GM21367 (cell line): ENCODE results near the gene MTCH1.
"Not testable (repeated sequence)": the region's sequence is repeated elsewhere in the genome, so short reads cannot be mapped to it uniquely, and the experiment has no call there.

Experiments
- ATAC-seq: cut with Tn5 transposase; IDR thresholded peaks from one replicate; pipeline ENCODE4 v1.9.1; 2021; ENCODE audit not compliant: unreplicated experiment

MTCH1 gene

DNA sequence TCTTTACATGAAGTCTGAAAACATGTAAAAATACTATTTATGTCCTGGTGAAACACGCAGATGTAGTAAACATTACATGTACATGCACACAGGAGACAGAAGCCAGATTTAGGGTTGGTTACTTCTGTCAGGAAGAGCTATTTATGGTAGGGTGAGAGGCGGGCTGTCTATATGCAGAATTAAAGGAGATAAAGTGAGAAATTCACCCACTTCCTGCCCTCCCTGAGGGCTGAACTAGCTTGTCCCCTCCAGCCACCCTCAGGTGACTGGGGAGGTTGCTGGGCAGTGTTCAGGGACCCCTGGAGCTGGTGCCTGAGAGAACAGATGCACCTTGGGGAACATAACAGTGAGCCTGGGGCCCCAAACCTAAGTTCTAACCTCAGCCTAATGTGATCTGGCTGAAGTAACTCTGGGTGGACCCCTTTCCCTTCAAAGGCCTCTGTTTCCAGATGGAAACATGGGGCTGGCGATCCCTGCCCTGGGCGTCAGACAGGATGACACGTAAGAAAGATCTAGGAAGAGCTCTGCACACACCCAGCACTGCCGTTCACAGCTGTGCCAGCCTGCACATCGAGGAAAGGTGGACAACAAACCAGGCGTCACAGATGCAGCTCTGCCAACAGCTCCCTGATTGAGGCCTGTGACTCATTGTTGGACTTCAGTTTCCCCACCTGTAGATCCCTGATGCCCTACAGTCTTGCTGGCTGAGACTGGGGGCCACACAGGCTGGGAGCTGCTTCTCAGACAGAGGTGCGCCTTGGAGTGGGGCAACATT, 30.1 kb downstream of the MTCH1 start:
- no peak for ATAC-seq

DNA sequence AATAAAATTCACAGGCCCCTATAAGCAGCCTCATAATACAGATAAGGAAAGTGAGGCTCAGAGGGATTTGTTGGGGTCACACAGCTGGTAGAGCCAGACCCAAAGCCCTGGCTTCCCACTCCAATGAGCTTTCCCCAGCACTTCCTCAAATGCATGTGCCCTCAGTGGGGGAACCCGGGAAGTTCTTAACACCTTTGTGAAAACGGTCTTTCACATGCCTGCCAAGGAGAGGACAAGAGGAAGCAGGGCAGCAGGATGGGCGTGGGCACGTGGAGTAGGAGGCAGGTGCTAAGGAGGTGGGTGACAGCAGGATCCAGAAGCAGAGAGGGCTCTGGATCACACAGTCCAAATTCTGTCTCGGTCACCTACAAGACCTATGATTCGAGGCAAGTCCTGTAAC, 30.9 kb downstream of the MTCH1 start:
- no peak for ATAC-seq

DNA sequence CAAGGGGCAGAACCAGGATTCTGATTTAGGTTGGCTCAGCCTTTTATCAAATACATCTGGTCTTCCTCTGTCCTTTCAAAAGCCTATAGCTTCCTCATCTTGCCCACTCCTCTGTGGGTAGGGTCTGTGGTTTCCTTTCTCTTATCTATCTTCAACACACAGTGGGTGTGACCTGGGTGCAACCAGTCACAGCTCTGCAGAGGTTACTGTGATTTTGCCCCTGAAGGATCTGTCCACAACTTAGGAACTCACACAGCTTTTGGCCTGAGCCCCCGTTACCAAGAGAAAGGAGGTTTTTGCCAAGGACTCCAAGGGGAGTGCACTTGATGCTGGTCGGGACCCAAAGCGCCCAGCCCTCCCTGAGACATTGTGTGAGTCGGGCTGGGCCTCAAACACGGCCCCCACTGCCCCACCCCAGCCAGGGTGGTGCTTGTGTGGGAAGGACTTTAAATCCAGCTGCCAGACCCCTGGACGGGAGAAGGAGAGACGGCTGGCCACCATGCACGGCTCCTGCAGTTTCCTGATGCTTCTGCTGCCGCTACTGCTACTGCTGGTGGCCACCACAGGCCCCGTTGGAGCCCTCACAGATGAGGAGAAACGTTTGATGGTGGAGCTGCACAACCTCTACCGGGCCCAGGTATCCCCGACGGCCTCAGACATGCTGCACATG, 31.6 kb downstream of the MTCH1 start, which contains the start of gene PI16:
Gene PI16 (plus strand): TSS at position 477 of the 670 bp plus-strand sequence. CDS start 23 bp downstream, at position 500.
- no peak for ATAC-seq

DNA sequence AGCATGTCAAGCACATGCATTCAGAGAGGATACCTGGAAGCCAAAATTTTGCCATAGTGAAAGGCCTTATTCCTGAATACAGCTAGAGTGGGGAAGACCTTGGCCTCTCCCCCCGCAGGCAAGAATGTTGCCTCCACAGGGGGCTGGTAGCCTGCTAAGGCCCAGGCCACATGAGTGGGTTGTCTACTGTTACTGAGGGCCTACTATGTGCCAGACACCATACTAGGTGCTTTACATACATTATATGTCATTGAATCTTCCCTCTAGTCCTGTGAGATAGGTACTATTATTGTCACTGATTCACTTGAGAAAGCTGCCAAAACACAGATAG, 32.1 kb downstream of the MTCH1 start:
- no peak for ATAC-seq

DNA sequence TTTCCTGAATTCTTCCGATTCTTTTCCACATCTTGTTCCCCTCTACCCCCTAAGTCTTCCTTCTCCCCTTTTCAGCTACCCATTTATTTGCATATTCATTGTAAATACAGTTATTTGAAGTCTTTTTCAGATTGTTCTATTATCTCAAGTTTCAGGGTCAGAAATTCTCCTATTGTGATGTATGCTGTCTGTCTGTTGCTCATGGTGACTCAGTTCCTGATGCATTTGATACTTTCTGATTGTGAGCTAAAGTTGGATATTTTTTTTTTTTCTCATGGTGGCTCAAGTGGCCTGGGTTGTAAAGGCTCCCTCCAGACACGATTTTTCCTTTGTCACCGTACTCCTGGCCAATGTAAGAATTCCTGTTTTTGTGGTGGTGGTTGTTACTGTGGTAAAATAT, 36.4 kb downstream of the MTCH1 start:
- ATAC-seq: no peak

DNA sequence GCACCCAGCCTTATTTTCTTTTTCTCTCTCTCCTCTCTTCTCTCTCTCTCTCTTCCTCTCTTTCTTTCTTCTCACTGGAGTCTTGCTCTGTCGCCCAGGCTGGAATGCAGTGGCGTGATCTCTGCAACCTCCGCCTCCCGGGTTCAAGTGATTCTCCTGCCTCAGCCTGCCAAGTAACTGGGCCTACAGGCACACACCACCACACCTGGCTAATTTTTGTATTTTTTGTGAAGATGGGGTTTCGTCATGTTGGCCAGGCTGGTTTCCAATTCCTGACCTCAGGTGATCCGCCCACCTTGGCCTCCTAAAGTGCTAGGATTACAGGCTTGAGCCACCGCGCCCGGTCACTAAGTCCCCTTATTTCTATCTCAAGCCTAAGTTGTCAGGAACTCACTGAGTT, 36.9 kb downstream of the MTCH1 start:
- not testable (repeated sequence) for ATAC-seq

DNA sequence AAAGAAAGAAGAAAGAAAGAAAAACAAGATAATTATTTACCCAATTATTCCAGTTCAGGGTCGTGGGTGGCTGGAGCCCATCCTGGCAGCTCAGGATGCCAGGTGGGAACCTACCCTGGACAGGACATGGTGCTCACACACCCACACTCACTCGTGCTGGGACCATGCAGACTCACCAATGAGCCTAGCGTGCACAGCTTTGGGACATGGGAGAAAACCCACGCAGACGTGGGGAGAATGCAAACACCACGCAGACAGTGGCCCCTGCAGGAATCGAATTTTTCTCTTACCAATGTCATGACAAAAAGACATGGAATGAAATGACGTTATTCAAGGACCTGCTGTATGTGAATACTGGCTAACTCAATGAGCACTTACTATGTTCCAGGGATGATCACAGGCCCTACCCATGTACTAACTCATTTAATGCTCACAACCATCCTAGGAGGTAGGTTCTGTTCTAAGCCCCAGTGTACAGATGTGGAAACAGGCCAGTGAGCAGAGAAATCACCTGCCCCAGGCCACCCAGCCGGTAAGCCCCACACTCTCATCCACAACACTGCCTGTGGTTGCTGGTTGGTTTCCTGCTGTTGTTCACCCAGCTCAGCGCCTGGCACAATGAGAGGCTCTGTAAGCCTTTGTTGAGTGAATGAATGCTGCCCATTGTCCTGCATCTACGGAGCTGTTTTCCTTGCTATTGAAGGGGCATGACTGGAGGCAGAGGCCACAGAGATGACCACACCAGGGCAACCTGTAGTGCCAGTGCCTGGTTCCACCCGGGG, 38.2 kb downstream of the MTCH1 start:
- ATAC-seq: no peak

DNA sequence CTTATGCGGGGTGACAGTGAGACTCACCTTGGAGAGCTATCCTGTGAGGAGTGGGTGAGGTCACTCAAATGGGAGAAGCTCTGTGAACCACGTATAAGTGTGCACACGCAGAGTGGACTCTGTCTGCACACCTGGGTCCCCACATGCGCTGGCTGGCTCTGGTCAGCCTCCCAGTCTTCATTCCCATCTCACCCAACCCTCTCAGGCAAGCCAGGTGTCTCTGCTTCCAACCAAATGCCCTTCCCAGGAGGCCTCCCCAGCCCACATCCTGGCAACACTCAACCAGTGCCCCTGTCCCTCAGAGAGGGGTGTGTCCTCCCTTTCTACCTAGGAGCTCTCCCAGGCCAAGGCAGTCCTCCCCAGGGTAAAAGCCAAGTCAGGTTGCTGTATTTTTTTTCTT, 39.5 kb downstream of the MTCH1 start:
- ATAC-seq: no peak

DNA sequence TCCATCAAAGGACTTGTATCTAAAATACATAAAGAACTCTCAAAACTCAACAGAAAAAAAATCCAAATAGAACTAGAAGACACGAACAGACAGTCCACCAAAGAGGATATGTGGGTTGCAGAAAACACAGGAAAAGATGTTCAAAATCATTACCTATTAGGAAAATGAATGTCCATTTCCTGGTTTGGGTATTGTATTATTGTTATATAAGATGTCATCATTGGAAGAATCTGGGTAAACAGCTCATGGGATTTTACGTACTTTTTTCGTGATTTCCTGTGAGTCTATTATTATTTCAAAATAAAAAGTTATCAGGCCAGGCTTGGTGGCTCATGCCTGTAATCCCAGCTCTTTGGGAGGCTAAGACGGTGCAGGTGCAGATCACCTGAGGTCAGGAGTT, 40.7 kb downstream of the MTCH1 start:
- ATAC-seq: no peak

DNA sequence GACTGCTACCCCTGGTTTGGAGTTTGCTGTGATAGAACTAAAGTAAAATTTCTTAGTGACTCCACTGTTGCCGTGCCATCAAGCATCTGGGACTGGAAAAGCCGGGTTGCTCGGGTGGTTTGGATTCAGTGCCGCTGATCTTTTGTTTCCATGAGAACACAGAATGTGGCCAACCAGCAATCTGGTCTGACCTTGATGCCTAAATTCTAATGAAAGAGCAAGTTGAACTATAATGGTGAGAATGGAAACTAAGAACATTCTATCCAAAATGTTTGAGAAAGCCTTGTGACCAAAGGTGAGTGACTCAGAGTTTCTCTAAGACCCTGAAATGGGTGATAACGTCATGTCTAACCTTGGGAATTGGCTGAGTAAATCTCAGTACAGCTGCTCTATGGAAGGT, 41.3 kb downstream of the MTCH1 start:
- no peak for ATAC-seq

DNA sequence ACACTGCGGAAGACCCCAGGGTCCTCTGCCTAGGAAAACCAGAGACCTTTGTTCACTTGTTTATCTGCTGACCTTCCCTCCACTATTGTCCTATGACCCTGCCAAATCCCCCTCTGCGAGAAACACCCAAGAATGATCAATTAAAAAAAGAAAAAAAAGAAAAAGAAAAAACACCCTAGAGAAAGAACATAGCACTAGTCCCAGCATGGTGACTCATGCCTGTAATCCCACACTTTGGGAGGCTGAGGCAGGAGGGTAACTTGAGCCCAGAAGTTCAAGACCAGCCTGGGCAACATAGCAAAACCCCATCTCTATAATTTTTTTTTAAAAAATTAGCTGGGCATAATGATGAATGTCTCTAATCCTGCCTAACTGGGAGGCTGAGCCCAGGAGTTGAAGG, 43.7 kb downstream of the MTCH1 start:
- not testable (repeated sequence) for ATAC-seq

DNA sequence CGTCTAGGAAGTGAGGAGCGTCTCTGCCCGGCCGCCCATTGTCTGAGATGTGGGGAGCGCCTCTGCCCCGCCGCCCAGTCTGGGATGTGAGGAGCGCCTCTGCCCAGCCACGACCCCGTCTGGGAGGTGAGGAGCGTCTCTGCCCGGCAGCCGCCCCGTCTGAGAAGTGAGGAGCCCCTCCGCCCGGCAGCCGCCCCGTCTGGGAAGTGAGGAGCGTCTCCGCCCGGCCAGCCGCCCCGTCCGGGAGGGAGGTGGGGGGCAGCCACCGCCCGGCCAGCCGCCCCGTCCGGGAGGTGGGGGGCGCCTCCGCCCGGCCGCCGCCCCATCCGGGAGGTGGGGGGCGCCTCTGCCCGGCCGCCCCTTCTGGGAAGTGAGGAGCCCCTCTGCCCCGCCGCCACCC, 44.4 kb downstream of the MTCH1 start:
- not testable (repeated sequence) for ATAC-seq

DNA sequence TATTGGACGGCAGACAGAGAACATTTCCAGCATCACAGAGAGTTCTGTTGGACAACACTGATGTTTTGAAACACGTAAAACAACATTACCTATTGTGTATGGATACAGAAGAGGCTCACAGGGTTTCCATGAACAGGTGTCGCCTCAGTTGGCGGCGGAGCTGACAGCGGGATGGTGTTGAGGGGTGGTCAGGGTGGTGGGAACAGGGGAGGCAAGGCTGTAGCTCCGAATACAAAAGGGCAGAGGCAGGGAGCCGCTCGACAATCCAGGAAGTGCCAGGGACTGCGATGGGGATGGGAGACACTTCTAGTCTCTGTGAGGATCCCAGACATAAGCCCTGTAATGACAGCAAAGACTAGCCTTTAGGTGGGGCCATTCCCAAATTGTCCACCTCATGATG, 46.0 kb downstream of the MTCH1 start:
- ATAC-seq: no peak

DNA sequence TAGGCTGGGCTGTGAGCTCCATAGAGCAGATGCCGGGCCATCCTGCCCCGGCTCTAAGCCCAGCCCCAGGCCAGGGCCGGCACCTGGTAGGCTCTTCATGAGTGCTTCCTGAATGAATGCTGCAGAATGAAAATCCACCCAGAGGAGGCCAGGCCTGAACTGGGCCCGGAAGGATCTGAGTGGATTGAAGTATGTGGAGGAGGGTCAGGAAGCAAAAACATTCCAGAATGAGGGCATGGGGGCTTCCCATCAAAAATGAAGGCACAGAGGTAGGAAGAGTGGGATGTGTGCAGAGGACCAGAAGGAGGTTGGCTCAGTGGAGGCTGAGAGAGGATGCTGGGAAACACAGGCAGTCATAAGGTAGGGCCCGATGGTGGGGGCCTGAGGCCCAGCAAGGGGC, 47.0 kb downstream of the MTCH1 start:
- ATAC-seq: not testable (repeated sequence)

DNA sequence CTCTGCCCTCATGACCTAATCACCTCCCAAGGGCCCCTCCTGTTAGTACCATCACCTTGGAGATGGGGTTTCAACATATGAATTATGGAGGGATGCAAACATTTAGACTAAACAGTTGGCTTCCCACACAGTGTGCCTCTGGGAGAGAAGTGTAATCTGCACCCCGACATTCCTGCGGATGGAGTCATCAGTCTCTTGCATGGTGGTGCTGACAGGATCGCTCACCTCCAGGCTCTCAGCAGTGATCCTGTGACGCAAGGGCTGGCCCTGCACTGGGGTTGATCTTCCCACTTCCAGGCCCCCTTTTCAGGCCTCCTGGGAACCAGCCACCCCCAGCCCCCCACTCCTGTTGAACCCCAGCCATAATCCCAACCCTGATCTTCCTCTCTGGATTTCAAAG, 47.5 kb downstream of the MTCH1 start:
- no peak for ATAC-seq

DNA sequence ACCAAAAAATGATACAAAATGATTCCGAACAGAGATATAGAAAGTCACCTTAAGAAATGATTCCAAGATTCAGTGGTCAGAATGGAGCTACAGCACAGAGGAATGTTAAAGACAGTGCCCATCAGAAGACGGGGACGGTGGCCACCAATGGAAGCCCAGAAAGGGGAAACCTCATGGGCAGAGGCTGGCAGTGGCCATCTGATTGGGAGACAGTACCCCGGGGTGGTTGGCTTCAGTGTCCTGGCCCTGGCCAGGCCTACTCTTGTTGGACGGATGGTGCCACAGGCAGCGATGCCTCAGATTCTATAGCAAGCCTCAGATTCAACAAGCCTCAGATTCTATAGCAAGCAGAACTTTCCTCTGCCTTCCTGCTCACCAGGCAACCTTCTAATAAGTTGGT, 48.1 kb downstream of the MTCH1 start:
- ATAC-seq: no peak

DNA sequence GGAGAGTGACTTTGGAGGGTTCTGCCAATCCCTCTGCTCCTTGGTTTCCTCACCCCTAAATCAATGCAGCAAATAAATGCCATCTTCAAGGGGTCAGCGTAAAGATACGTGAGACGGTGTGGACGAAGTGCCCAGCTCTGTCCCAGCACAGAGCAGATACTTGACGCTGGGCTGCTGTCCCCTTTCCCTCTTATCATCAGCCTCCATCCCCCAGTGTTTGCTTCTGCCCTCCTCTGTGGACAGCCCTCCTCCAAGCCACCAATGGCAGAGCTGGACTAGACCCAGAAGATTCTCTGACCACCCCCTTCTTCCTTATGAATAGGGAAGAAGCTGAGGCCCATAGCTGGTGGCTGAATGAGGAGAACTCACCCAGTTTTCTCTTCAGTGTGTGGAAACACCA, 49.2 kb downstream of the MTCH1 start:
- no peak for ATAC-seq

DNA sequence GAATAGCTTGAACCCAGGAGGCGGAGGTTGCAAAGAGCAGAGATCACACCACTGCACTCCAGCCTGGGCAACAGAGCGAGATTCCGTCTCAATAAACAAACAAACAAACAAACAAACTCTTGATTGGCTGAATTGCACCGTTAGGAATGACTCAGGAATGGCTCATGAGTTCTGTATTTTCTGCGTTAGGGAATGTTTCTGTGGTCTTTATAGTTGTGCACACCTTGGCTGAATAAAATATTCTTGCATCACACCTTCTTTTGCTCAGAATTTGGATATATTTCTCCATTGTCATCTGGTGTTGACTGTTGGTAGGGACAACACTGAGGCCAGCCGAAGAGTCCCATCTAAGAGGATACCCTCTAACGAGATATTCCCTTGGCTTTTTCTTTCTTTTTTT, 51.1 kb downstream of the MTCH1 start:
- no peak for ATAC-seq

DNA sequence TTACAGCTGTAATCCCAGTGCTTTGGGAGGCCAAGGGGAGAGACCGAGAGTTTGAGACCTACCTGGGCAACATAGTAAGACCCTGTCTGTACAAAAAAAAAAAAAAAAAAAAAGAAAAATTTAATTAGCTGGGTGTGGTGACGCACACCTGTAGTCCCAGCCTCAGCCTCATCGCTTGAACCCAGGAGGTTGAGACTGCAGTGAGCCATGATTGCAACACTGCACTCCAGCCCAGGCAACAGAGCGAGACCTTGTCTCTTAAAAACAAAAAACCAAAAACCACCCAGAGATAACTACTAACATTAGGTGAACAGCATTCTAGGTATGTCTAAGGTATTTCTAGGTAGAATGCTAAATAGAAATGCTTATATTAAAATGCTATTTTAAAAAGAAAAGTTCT, 52.5 kb downstream of the MTCH1 start:
- no peak for ATAC-seq

DNA sequence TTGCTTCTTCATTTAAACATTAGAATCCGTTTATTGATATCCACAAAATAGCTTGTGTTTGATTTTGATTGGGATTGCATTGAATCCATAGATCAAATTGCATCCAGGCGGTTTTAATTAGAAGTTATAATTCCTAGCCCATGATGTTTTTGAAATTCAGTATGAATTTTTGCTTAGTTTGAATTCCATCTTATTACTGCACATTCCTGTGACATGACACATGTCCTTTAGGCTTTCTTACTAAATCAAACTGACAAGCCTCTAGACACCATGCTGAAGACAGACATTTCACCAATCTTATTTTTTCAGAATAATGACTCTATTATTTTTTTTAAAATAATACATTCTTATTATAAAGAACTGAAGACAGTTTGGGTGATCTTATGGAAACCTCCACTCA, 52.9 kb downstream of the MTCH1 start:
- ATAC-seq: no peak

DNA sequence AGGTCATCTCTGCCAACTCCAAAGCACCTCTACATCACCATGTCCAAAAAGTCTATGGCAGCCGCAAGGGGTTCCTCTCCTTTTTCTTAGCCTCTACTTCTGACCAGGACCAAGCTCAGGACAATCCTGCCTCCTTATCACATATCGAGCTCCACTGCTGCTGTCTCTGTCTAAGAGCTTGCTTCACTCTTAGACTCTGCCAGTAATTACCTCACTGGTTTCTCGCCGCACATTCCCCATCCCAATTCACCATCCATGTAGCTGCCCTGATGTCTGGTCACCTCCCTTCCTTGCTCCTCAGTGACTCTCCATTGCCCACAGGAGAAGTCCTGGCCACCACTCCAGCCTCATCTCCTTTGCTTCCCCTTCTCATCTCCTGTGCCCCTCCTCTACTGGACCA, 55.5 kb downstream of the MTCH1 start:
- no peak for ATAC-seq

DNA sequence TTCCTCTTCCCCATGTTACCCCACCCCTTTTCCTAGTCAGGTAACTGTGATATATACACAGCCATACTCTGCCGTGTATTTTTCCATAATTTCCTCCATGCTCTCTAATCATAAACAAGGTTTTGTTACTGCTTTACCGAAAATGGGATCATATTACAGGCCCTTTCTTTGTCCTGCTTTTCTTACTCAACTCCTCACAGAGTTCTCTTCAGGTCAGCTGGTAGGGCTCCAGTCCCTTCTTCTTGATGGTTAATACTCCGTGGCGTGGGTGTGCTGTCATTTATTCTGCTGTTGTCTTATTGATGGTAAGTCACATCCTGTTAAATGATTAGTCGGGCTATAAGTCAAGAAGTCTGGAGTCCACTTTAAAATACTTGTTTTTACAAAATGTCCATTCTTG, 56.4 kb downstream of the MTCH1 start:
- ATAC-seq: no peak
